T-helper 2 cell treated with Interferon-gamma antibody and Interleukin-4, amounts not matched to agents 100 ng/mL and 5 ng/mL, for 36 hours (primary cell): ENCODE measurements around the gene TLE4. TPM values are rescaled to one million over a fixed set of nuclear protein-coding genes. Genes with fewer than 3 reads are reported as not detected.

Experiments used
- intact Hi-C: fragments of 100-400 bp; cut with micrococcal nuclease; formaldehyde crosslinking; loops from one replicate; pipeline ENCODE4 v1.15.1; 2023
- total RNA-seq: library from RNA; stranded (reverse); gene quantifications from 2 replicates; pipeline ENCODE4 v1.2.3, GENCODE V29; 2022

The TLE4 gene
- total RNA-seq, 1 donor from 2014 or later = 30.9 TPM

DNA sequence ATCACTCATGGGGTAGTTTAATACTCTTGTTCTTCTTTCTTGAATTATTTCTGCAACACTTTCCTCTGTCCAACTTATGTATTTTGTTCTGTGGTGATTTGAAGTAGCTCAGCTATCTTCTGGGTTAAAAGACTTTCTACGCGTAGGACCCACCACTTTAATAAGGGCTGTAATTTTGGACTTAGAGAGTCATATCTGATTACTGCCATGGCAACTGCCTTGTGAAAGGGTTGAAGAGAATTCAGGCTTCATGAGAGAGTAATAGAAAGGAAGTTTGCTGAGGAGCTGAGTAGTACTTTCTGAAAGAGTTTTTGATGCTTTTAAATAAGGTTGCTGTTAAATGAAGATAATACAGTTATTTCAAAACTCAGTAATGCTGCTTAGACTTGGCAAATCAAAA lies 89.5 kb downstream of the TLE4 start:
- intact Hi-C loops = no loop called here

DNA sequence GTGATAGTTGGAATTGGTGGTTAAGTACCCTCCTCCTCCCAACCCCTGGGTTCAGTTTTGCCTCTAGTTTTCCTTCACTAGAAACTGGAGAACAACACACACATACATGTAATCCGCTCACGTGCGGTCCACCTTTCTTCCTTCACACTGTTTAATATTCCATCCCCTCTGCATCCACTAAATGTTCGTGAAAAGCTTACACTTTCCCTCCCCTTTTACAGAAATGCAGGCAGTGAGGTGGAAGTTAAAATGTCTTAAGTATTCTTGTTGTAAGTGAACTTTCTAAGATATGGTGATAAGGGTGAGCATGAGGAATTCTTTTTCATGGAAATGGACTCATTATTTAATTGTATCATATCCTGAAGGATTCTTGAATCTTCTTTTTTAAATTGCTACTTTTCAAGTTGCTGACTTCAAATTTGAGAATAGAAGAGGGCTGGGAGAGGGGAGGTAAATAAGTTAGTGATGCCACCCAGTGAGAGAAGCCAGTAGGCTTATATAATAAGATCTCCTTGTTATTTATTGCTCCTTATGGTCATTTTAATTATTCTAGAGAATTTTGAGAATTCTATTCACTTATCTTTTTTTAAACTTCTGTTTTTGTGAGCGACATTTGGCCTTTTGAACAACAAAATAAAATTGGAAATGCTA lies 90.2 kb downstream of the TLE4 start:
- intact Hi-C loops = no loop called here

DNA sequence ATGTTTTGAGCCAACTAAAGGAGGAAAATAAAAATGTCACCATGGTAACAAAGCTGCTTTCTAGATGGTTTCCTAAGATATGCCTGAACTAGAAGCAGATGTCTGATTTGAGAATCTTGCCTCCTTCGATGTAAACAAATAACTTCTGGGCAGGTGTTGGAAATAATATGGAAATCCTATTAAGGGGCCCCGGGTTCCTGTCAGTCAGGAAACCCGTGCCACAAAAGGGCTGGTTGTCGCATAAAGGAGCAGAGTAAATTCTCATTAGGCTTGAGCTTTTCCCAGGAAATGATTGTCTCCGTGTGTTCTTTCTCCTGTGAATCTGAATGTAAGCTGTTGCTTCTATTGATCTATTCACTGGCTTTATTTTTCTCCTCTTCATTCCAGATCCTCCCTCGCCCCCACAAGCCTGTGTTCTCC lies 90.8 kb downstream of the TLE4 start:
- intact Hi-C loops = no loop called here

DNA sequence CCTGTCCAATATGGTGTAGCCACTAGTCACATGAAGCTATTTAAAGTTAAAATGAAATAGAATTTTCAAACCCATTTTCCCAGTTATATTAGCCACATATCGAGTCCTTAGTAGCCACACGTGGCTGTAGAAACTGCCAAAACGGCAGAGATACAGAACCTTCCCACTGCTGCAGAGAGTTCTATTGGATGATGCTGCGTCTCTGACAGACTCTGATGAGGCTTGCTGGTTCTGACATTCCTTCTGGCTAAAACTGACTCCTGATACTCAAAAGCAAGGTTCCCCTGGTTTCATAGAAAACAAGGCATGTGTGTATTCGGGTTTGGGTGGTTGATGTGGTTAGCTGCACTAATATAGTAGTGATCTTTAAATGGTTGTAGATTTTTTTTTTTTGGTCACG lies 91.5 kb downstream of the TLE4 start:
- intact Hi-C loops = no loop called here

DNA sequence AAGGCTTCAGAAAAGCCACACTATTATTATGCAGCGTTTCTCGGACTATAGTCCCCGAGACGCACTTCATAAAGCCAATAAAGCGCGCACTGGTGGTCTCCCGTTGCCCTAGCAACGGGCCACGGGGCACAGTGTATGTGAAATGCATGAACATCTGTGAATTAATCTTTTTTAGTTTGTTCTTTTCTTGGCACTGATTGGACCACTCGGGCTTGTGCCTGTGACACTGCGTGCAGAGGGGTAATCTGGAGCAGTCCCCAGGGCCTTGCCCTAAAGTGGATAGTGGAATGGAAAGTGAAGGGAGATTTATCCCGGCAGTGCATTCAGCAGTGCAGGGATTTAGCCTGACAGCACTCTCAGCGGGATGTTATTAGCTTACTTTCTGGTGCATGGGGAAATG lies 92.1 kb downstream of the TLE4 start:
- intact Hi-C loops = no loop called here

DNA sequence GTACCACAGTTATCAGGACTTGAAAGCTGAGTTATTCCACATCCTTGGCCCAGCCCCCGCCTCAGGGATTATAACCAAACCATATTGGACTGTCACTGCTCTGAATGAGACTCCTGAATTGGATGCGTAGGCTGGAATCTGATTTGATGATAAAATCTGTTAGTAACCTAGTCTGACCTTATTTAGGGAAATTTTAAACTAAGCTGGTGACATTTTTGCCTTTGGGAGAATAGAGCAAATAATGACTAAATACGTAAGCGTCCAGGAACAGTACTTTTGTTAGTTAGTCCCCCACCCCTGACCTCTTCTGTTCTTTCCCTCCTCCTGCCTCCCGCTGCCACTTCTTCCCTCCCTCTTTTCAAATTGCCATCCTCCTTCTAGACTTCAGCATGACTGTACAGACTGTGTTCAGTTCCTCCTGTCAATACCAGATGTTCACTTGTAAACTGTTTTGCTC lies 92.6 kb downstream of the TLE4 start:
- intact Hi-C loops = no loop called here

DNA sequence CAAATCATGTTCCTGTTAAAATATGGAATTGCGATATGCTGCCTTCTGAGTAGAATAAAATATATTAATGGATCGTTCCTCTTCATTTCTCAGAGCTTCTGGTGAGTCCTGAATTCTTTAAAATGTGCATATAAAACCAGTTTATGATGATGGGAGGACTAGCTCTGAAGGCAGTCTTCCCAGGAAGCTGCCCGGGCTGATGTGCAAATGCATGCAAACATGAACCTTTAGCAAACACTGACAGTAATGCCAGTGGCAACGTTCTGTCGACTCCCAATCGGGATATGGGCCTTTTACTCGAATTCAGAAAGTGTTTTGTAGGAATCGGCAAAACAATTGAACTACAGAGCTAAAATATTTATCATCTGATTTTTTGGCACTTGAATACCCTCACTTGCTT lies 93.6 kb downstream of the TLE4 start:
- intact Hi-C loops = no loop called here

DNA sequence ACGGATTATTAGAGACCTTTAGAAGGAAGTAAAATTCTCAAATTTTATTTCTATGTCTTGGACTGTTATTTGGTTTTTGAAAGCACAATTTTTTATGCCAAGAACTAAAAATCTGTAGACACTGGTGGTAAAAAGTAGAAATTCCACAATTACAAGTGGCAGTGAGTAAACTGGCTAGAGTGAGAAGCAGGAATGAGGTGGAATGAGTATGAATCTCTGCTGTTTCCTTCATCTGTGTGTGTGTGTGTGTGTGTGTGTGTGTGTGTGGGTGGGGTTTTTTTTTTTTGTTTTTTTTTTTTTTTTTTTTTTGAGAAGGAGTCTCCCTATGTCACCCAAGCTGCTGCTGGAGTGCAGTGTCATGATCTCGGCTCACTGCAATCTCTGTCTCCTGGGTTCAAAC lies 94.2 kb downstream of the TLE4 start:
- intact Hi-C loops = no loop called here

DNA sequence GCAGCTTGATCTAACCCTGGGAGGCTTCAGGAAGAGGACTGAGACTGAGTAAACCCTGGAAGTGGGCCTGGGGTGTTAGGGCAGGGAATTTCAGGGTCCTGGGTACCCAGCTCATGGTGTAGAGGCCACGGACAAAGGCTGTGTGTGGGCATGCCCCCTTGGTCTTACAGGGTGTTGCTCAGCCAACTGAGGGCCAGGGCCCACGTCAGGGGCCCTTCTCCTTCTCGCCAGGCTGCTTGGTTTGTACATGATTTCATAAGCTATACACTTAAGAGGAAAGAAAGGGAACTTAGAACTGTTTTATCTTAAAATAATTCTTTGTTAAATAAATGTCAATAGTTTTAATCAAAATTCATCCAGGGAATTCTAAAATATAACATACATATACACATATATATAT lies 95.4 kb downstream of the TLE4 start:
- intact Hi-C loops = no loop called here

DNA sequence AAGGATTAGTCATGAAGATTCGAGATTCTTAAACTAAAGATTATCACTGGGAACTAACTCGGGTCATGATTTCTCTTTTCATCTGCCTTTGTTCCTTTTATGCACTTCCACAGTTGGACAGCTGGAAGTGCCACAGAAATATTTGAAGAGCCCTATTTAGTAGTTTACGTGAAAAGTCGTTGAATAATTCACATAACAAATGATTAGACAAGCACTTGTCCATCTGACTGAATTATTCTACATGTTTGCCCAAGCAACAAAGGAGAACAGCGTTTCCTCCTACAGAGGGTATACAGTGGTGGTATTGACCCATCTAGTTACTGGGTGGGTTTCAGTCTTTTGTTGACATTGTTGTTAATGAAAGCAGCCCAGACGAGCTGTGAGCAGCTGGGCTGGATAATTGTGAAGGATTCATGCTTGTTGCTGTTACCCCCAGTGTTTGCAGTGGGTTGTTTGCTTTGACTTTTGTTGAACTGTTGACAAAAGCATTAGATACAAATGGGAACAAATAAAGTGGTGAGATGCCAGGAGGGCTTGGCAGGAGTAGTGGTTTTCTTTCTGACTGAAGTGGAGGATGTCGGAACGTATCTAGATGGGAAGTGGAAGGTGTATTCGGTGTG lies 96.2 kb downstream of the TLE4 start:
- intact Hi-C loops = no loop called here

DNA sequence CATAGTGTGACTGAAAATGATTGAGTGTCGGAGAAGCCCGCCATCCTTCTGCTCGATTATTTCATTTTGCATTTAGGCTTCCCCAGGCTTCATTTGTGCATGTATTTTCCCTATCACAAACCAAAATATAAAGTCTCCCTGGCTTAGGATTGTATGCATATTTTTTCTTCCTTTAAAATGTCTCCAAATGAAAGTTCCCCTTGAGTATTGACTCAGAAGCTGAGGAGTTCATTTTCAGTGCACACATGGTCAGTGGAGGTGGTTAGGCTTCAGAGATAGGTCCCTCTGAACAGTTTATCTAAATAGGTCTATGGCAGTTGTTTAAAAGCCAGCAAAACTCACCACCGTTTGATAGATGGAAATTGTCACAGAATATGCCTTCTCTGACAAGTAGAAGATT lies 97.2 kb downstream of the TLE4 start:
- intact Hi-C loops = no loop called here

DNA sequence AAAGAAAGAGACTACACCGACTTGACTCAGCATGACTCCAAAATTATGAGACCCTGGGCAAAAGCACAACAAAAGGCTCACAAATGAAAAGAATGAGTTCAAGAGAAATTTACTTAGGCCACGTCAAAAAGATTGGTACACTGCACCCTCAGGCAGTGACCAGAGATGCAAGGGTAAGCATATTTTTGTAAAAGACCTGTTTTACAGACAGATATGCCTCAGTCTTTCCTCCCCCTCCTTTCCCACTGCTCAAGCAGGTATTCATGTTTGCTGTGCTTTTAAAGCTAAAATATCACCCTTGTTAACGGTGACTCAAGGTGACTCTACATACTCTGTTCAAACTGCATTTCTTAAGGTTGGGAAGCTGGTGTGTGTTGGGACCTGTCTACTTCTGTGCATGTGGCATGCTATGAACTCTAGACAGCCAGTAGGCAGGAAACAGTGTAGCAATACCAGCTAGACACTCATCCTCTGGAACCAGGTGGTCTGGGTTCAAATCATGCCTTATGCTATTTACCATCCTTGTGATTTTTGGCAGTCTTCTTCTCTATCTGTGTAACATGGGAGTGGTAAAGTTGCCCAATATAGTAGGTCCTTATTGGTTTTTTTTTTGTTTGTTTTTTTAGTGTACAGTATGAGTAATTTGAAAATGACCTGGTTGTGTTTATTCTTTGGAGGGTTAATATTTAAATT lies 98.7 kb downstream of the TLE4 start:
- intact Hi-C loops = no loop called here

DNA sequence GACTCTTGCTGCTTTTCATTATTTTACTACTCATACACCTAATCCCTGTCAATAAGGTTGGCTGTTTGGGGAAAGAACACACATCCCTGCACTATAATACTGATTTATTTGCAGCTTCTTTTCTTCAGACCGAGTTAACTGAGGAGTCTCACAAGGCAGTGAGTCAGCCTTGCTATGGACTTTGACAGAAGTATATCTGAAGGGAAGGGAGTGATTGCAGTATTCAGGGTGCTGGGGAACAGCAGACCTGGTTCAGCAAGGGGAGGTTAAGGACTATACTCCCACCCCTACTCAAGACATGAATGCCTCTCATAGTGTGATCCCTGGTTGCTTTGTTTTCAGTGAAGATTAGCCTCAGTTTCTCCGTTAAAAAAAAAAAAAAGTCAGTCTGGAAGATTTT lies 99.8 kb downstream of the TLE4 start:
- intact Hi-C loops = no loop called here

DNA sequence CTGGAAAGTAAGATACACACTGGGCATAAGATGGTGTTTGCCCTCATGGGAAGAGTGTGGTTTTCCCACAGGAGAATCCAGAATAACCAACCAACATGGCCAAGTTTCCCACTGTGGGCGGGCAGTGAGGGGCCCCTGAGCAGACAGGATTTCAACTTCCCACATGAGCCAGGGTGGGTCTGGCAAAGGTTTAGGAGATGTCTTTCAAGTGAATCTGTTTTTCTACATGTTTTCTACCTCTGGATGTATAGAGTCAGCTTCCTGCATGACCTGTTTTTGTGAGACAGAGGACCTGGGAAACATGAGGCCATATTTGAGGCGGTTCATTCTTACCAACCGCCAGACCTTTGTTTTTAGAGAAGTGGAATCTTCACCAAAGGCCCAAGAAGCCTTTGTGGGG lies 100.5 kb downstream of the TLE4 start:
- intact Hi-C loops = no loop called here

DNA sequence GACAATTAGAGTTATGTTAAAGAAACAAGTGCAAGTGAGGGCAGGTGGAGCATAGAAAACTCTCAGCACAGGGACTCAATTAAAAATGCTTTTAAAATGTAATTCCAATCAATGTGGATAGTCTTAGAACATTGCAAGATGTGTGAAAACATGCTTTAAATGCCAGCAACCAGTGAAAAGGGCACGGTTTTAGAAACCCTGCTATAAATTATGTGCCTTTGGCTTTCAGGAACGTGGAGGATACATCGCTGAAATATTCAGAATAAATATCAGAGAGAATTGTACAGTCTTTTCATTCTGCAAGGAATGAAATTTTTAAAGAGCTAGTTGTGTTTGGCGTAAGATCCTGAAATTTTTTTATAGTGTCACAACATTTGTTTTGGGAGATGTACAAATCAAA lies 101.1 kb downstream of the TLE4 start:
- intact Hi-C loops = no loop called here

DNA sequence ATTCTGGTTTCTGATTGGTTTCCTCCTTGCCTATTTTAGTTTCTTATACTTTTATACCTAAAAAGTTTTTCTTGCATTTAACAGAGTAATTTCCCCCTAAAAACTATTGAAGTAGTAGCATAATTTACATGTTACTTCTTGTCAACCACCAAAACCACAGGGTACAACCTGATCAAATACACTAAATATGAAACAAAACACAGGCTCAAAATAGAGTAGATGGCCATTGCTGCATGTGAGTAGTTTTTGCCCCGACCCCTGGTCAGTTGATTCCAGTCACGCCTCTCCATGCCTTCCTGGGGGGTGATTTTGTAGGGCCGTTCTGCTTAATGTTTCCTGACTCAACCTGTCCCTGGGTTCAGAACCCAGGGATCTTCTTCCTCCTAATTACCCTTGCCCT lies 101.8 kb downstream of the TLE4 start:
- intact Hi-C loops = no loop called here

DNA sequence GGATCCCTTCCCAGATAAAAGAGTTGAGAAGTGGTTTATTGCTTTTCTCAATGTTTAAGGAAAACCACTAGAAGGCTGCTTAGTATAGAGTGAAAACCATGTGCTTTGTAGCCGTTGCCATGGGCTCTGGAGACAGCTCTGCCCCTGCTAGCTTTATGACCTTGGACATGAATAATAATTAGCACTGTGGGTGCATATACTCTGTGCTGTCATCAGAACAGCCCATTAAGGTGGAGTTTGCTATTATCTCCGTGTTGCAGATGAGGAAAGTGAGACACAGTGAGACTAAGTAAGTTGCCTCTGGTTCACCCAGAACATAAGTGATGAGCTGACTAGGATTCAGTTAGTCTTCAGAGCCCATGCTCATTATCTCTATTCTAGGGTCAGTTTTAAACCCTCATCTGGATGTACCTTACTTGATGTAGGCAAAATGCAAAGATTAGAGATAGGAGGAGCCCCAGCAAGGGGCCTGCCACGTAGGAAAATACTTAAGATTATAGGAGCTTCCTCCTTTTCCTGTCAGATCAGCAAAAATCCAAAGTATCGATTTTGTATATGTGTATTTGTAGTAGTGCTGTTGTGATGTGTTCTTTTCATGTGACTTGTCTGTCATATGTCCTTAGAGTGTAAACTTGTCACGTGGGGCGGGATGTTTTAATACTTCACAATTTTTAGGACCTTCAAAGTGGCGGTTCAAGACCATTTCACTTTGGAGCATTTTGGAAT lies 102.5 kb downstream of the TLE4 start:
- intact Hi-C loops = no loop called here

DNA sequence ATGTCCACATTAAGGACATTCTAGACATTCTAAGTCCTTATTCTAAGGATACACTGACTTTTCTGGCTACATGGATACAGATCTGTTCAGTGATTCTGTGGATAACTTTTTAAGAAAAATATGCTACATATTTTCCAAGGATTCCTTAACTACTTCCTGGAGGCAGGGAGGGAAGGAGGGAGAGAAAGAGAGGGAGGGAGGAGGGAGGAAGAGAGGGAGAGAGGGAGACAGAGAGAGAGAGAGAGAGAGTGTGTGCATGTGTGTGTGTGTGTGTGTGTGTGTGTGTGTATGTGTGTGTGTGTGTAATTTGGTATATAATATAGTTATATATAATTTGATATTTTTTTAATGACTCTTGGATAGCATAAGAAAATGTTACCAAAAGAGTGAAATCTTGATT lies 109.8 kb downstream of the TLE4 start:
- intact Hi-C loops = no loop called here

DNA sequence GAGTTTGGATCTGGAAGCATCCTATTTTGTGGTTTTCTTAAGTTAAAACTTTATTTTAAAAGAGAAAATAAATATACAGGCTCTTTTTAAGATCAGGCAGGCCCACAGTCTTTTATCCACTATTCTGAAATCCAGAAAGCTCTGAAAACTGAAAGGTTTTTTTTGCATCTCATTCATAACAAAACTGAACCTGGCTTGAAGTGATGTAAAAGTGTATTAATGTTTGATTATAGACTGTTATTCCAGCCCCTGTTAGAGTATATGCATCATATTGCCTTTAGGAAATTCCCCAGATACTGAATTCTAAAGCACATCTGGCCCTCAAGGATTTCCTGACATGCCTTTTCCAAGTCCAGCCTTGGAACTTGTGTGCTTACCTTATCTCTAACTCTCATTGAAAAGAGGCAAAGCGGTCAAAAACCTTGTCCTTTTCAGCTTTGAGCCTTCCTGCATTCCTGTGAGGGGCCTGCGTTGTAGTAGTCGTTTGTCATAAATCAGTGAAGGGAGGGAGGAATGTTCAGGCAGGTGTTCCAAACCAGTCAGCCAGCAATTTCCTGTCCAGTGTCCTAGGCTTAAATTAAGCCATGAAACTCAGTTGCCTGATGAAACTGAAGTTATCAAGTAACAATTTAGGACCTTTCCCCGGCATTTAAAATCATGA lies 110.4 kb downstream of the TLE4 start:
- intact Hi-C loops = no loop called here

DNA sequence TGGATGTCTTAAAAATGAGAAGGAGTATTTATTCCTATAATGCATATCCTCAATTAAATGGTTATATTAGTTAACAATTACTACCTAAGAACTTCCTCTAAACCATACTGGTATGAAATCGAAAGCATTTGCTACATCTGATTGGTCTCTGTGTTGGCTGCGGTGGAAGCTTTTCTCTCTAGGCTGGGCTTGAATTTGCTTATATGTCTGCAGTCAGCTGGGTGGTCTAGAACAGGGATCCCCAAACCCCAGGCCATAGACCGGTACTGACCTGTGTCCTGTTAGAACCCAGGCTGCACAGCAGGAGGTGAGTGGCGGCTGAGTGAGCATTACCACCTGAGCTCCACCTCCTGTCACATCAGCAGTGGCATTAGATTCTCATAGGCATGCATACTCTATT lies 112.3 kb downstream of the TLE4 start:
- intact Hi-C loops = no loop called here

DNA sequence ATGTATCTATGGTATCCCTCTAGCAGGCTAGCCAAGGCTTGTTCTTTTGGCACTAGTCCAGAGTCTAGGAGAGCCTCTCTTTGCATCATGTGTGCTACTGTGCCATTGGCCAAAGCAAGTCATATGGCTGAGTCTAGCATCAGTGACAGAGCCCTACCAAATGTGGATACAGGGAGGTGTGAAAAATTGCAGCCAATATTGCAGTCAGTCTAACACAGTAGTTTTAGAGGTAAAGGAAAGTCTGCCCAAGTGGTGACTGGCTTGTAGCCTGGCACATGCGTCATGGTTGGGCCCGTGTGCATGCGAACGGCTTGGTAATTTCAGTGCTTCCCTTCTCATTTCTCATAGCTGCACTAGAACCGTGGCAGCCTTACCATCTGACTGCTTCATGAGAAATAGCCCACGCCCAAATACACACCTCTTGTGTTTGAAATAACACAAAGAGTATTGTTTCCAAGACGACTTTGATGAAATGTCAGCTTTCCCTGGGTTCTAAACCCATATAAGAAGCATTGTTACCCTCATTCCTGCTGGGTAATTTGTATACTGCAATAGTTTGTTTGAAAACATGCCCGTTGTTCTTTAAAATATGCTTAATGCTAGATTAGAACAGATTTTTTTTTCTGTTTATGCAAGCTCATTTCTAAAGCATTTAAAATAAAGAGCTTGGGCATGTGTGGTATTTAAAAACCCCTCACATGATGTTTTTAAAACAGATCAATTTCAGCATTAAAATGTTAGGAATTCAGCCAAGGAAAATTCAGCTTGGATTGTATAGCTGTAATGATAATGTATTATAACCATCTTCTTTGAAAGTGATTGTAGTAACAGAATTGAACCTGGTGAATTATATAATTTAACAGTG lies 113.2 kb downstream of the TLE4 start:
- intact Hi-C loops = no loop called here
